HG03469 (cell line): Measurements from ENCODE around the gene SLCO3A1.

Experiments used
- ATAC-seq: cut with Tn5 transposase; IDR thresholded peaks from one replicate; pipeline ENCODE4 v1.9.1; 2021; ENCODE audit warnings: mild to moderate bottlenecking, moderate library complexity, moderate number of reproducible peaks; ENCODE audit not compliant: unreplicated experiment

Gene SLCO3A1

DNA sequence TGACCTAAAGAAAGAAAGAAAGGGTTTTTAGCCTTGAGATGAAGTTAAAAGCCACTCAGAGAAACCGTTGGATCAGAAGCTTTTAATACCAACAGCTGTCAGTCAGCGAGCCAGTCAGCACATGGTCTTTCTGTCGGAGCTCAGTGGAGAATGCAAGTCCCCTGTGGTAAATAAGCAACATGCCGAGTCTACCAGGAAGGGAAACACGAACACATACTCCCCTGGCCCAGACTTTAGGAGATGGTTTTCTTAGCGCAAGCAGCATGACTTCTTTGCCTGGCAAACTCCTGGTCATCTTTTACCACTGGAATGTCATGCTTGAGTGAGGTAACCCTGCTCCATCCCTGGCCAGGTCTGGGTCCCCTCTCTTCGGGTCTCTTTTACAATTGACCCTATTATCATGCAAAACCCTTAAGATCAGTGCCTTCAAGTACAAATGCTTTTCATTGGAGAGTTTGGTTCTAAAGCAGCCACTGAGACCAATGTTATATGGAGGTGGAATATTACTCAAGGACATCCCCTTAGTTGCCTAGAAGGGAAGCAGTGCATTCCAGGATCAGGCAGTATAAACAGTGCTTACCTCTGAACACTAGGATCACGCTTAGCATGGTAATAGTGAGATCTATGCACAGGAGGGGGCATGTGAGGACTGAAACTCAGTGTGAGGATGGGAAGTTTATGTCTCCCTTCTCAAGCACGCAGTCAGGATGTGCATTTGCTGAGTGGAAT lies 28.2 kb downstream of the SLCO3A1 start:
- ATAC-seq, result no peak

DNA sequence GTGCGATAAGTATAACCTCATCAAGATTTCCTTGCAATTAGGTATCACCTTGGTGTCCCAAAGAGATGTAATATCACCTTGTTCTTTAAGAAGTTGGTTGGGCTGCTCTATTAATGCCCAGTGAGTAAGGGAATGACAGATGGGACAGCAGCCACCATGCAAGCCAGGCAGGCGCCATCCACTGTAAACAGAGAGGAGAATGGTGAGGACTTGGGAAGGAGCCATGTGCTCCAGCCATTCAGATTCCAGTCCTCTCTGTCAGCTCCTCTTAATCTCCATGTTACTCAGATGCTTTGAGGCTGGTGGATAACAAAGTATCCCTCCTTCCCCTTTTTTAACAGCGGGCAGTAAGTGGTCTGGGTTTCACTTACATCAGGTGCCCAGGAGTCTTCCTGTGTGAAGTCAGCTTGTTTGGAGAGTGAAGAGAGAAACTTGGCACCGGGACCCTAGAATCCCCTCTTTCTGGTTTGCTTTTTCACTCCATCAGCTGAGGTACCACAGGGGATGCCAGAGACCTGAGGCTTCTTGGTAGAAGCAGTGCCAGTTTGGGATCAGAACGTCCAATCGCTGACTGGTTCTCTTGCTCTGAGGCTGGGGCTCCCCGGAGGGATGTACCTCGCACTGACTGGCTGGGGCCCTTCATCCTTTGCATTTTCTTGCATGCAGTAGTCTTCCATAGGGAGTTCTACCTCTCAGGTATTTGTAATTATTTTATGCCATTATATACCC lies 29.5 kb downstream of the SLCO3A1 start:
- ATAC-seq, result no peak

DNA sequence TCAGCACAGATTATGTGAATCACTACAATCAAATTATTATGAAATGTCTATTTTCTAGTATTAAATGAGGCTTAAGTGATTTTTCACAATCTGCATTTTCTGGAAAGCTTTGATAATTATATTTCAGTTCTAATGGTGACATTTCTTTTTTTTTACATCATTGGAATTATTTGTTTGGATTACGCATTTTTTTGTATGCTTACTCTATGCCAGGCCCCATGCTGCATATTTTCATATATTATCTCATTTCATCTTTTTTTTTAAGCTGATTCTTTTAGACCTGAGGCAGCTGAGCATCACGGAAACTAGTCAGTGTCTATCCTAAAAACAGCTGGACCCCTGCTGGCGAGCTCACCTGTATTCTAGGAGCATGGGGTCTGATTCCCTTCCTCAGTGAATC lies 31.1 kb downstream of the SLCO3A1 start:
- no peak for ATAC-seq

DNA sequence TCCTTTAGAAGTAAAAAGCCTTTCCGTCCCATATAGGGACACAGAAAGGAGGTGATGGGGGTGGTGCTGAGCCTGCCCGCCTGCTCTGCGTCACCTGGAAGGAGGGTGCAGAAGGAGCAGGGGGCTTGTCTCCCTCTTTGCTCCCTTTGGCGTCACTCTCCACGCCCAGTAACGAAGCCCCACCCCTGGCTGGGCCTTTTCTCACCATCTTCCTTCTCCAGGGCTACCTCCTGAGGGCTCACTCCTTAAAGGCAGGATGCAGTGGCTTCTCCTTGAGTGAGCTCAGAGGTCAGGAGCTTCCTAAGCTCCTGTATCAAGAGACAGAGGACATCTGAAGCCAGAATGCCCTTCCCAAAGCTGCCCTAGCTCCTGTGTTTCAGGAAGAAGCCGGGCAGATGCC lies 31.5 kb downstream of the SLCO3A1 start:
- no peak for ATAC-seq

DNA sequence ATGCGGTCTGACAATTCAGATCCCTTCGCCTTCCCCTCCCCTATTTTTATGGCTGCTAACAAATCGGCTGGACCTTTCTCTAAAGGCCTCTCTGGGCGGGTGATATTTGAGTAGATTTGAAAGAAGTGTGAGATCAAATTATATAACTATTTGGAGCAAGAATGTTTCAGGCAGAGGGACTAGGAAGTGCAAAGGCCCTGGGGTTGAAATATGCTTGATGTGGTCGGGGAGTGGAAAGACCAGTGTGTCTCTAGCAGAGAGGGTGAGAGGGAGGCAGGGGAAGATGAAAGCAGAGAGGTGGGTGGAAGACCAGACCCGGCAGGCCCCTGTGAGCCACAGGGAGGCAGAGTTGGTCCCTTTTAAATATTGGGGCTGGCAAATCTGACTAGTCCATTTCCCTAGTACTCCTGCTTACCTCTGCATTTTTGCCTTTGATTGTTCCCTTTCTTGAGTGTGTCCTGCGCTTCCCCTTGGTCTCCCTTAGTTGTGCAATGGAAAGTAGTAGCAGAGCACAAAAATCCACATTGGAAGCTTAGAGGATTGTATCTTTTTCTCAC lies 32.3 kb downstream of the SLCO3A1 start:
- no peak for ATAC-seq

DNA sequence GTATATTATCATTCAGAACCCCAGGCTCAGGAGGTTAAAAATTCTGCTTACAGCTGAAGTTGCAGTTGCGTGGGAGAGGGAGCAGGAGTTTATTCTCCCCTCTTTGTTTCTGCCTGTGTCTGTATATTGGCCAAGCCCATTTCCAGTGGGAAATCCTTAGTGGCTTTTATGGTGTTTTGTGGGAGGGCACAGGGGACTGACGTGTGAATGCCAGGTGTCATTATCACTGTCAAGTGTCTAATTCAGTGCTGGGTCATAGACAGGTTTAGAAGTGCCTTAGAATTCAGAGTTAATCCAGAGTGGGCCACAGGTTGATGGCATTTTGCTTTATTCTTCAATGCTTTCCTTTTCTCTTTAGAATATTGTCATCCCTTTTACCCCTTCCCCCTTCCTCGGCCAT lies 33.4 kb downstream of the SLCO3A1 start:
- ATAC-seq, result no peak

DNA sequence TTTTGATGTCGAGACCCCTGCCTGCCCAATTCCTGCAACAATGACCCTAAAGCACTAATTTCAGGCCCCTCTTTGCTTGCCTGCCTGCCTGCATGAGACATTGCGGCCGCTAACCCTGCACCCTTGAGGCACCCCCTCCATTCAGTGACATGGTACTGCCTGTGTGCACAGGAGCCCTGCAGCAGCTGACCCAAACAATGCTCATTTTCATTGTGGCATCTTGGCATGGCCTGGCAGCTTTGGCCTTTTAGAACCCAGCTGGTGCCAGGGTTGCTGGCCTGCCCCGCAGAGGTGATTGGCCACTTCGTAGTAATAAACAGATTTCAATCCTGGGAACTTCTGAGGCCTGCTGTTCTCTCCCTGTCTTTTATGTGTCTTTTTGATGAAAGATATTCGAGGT lies 33.8 kb downstream of the SLCO3A1 start:
- no peak for ATAC-seq

DNA sequence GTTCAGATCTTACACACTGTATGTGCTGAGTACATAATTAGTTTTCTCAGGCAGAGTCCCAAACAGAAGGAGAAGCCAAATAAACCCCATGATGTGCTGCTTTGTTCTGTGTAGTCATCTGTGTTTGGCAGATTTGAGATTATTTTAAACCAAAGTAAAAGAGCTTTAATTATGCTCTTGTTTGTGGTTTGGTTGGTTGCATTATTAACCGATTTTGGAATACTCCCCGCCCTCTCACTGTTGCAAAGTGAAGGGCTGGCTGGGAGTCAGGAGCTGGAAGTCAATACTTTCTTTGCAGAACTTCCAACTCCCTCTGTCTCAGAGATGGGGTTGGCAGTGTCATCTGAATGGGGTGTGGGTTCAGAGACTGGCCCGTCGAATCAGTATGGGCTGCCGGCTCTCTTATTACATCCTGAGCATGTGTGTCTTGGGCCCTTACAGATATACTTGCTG lies 34.4 kb downstream of the SLCO3A1 start:
- ATAC-seq, result no peak

DNA sequence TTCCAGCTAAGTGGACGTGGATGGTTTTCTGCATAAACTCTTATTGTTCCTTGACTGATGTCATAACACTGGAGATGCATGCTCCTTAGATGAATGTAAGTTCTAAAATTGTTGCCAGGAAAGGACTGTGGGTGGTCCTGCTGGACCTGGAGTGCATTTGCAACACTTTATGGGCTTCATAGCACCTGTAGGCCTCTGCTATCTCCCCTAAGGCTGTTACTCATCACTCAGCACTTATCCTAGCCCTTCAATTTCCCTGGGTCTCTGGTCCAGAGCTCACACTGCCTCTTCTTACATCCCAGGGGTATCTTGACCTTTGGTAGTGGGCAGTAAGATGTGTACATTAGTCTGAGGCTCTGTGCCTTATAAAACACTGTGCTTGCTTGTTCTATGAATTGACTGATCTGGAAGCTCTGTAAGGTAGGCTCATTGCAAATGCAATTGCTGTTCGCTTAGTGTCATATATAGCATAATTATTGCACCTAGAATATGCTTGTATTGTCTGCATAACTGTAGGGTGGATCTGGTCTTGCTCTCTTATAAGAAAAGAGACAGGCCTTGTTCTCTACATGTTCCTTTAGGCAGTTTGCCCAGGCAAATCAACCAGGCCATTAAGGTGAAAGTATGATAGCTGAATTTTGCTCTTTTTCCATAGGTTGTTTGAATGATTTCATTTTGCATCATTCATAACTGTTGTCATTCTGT lies 35.8 kb downstream of the SLCO3A1 start:
- no peak for ATAC-seq

DNA sequence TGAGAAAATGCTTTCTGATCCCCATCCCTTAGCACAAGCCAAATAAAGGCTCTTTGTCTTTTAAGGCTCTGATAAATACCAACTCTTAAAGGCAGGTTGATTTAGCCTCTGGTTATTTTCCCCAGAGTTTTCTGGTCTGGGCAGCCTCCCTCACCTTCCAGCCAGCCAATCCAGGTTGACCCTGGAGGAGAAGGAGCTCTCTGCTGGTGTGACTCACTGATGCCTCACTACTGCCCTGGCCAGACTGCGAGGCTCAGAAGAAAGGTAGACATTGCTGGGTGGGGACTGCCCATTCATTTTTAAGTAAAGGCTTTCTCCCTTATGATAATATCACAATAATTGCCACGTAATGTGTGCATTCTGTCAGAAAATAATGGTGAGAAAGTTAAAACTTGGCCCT lies 37.1 kb downstream of the SLCO3A1 start:
- ATAC-seq, result no peak

DNA sequence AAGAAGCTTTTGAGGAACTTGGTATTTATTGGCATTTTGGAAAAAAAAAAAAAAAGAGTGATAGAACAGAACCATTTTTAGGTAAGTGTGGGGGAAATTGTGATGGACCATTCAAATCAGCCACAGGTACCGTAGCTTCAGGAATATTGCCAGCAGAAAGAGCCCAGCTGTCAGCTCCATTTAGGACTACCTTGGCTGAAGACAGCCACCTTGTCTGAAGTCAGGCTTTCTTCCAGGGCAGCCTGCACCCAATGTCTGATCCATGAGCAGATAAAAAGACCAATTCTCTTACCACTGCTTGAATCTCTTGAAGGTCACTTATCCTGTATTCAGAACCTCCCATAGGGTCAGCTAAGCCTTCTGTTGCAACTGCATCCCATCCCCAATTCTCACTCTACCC lies 37.6 kb downstream of the SLCO3A1 start:
- no peak for ATAC-seq

DNA sequence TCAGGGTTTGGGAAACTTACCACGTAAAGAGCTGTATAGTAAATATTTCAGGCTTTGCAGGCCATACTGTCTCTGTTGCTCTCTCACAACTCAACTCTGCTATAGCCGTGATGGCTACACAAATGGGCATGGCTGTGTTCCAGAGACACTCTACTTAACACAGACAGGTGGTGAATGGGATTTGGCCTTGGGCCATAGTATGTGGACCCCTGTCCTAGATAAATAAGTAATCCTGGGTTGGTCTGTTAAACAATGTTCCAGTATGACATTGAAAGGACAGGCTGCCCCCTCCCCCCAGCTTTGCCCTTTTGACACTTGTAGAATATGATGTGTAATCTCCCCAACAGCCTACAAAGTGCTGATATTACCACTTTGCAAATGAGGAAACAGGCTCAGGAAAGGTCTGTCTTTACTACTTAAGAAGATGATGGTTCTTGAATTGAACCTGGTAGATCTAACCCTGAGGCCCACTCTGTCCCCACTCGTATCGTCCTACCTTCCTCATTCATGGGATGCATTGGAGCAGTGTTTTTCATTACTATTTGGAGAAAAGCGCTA lies 38.4 kb downstream of the SLCO3A1 start:
- no peak for ATAC-seq

DNA sequence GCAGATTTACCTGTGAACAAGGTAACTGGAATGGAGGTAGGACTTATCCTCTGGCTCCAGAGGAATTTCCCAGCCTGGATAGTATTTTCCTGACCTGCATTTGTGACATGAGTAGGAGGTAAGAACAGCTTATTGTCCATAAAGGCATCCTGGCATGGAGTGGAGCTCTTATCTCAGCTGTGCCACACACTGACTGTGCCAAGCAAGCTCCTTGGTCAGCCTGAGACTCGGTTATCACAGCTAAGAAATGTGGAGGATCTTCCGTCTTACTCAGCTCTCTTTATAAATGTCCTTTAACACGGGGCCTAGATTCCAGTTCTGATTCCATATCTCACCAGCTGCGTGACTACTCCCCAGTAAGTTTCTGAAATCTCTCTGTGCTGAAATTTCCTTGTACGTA lies 38.9 kb downstream of the SLCO3A1 start:
- no peak for ATAC-seq

DNA sequence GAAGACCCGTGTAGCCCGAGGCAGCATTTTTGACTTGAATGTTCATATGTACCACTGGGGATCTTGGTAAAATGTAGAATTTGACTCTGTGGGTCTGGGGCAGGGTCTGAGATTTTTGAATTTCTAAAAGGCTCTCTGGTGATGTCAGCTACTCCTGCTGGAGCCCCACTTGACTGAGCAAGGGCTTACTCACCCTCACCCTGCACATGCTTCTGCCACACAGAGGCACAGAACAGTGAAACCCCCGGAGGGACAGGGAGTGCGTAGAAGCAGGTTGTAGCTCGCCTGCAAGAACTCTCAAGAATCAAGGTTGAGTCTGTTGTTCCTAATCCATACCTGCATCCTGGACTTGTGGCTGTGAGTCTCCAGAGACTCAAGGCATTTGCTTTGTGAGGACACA lies 41.1 kb downstream of the SLCO3A1 start:
- no peak for ATAC-seq

DNA sequence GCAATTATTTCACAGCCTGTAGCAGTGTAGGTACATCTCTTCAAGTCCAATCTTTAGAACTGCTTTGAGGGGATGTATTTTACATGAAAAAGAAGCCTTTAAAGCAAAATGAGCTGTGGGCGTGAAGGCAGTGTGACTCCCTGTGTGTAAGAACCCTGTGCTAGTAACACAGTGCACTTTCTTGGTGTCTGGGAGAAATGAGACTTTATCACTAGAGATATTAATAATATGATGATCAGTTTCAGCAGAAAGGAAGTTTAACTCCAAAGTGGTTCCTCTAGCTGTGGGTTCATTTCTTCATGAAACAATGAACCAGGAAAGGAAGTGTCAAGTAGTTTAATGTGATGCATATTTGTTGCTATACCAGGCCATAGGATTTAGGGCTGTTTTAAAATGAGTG lies 41.5 kb downstream of the SLCO3A1 start:
- ATAC-seq, result no peak

DNA sequence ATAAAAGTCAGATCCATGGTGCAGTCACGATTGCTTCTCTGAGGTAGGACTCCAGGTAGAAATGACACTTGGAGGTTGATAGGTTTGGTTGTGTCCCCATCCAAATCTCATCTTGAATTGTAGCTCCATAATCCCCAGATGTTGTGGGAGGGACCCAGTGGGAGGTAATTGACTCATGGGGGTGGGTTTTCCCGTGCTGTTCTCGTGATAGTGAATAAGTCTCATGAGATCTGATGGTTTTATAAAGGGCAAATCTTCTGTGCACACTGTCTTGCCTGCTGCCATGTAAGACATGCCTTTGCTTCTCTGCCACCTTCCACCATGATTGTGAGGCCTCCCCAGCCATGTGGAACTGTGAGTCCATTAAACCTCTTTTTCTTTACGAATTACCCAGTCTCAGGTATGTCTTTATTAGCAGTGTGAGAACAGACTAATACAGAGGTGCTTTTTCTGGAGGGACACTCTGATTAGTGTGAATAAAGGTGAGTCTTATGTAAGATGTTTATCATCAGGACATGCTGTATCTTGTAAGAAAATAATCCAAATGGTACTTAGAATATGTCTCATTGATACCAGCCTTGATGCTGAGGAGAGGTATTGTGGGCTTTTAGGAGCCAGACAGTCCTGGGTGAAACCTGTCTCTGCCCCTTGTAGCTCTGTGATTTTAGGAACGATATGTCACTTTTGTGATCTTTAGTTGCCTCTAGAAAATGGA lies 43.0 kb downstream of the SLCO3A1 start:
- no peak for ATAC-seq

DNA sequence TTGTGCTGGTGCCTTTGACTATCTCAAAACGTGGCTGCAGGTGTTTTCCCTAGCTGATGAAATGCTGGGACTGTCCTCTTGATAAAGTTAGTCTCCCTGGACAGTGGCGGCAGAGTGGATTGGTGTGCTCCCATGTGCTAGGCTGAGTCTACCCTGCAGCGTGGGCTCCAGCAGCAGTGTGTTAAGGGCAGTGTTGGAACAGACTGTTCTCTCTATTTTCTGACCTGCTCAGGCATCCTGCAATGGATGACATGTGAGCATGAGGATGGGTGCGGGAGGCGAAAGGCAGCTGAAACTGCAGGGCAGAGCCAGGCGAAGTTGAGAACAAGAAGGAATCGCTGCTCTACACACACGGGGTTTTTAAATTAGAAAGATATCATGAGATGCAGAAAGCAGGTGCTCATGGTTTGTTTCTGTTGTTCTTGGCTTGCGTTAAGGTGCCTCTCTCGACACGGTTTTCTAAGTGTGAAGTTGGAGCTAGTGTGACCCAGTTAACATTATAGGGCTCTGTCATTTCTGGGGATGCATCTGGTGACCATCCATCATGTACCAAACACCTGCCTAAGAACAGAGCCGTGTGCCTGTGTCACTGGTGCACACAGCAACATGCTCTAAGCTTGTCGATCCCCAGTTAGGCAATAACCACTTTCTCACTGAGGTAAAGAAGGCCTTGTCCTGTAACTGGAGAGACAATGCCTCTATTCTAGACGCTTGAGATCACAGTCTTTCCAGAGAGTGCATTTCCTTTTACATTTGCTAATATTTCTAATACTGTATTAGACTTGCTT lies 44.3 kb downstream of the SLCO3A1 start:
- ATAC-seq, result no peak

DNA sequence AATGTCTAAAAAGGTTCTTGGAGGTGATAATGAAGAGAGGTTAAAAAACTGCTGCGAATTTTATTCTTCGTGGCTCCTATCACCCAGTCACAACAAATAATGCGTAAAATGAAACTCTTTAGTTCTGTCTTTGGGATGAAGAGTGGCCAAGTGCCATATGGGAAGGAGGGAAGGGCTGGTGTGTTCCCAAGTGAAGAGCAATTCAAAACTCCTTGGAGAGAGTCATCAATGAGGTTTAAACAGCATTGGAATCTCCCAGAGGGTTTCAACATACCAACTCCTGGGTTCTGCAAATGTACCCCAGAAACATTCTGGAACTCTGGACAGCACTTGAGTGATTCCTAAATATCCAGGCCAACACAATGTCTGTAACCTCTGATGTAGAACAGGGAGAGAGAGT lies 45.3 kb downstream of the SLCO3A1 start:
- ATAC-seq, result no peak

DNA sequence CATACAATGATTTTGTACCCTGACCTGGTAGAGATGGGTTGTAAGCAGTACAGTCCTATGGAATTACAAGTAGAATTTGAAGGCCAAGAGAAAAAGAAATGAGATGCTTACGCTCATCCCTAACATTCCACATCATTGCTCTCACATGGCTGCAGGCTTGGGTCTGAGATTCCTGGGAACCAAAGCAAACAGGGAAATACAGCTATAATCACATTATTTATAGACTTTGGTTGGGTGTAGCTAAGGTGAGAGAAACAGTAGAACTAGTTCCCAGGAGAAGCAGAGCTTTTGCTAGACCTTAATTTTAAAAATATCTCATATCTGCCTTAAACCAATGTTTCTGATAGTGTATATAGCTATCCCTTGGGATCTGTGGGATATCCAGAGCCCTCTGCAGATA lies 51.4 kb downstream of the SLCO3A1 start:
- no peak for ATAC-seq

DNA sequence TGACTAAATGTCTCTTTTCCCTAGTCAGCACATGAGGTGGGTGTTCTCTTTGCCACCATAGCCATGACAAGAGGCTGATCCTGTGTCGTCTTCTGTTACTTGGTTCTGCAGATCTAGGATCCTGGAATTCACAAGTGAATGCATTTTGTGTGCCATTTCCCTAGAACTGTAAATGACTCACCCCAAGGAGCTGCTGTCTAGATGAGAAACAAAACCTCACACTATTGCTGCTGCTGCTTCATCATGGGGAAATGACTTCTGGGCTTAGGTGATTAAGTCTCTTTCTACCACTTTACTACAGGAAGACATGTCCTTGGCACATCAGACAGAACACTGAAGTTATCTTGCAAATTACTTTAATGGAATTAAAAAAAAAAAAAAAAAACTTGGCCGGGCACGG lies 54.9 kb downstream of the SLCO3A1 start:
- no peak for ATAC-seq
